ENCODE measurements around the gene NFE2L1. TPM values are rescaled to one million over a fixed set of nuclear protein-coding genes. Genes with fewer than 3 reads are reported as not detected.

The NFE2L1 gene
- polyA plus RNA-seq, 2 of the 4 experiments (the other 2 are of a cell fraction) = 108 to 283 TPM

DNA sequence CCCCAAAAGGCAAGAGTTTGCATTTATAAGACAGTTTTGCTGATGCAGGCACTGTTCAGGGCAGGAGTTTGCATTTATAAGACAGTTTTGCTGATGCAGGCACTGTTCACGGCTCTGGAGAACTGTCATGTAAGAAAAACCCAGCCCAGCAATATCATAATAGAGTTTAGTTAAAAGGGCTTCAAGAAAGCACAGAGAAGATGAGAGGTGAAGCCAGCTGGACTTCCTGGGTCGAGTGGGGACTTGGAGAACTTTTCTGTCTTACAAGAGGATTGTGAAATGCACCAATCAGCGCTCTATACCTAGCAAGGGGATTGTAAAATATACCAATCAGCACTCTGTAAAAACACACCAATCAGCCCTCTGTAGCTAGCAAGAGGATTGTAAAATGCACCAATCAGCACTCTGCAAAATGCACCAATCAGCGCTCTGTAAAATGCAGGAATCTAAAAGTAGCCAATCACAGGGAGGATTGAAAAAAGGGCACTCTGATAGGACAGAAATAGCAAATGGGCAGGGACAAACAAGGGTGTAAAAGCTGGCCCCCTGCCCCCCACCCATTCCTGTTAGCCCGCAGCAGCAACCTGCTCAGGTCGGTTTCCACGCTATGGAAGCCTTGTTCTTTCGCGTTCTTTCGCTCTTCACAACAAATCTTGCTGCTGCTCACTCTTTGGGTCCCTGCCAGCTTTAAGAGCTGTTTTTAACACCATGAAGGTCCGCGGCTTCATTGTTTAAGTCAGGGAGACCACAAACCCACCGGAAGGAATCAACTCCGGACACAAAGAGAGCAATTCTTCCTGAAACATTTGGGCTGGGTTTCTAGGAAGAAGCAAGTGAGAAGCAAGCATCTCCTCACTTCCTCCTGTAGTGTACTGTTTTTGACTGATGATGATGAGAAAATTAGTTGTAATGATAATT is 54.9 kb downstream of the NFE2L1 start:
- ATAC-seq (no peak), FAIRE-seq (no peak), DNase-seq (ENCODE audit: low read depth in 1 of 2, low spot score in 1 of 2) (peak in 1 of 2 experiments; percentile 63)
- ChIA-PET CTCF (interaction anchor here (0.6 to 10.3 kb wide), 9 partner anchors 8 to 1040 kb away, joined by 3 to 79 read pairs (median 5); no protein-coding TSS in a partner anchor), POLR2A (interaction anchor here (0.6 kb wide), 1 partner anchor 449 kb away, joined by 4 read pairs; no protein-coding TSS in a partner anchor)
- Histone ChIP-seq H3K4me3 (no peak overlapping the region), H3K4me2 (no peak overlapping the region), H3K9me3 (no peaks in the 10 kb centered on the region), H3K27ac (no peak overlapping the region), H3K4me1 (peaks cover 14% of the 10 kb centered on the region)
- WGBS (ENCODE audit: missing lambda C conversion rate) = 90% methylated on average over 14 of the region's 14 CpGs
- TF ChIP-seq CBX2 (IDR thresholded peaks at IDR 0.05; ENCODE audit: borderline replicate concordance, low read depth) (no peak), MAFK (IDR thresholded peaks at IDR 0.05; ENCODE audit: partially characterized antibody) (peak; percentile 87)

- WGBS (ENCODE audit: missing lambda C conversion rate) = 80% methylated on average over 7 of the region's 7 CpGs
- no peak for FAIRE-seq
- H3K4me2 ChIP-seq = no peak overlapping the region
- no peak overlapping the region for H3K4me3 ChIP-seq
- DNase-seq (ENCODE audit: low read depth in 1 of 2, low spot score in 1 of 2) = no peak
- TF ChIP-seq MAFK (IDR thresholded peaks at IDR 0.05; ENCODE audit: partially characterized antibody) (no peak), RCOR1 (IDR thresholded peaks at IDR 0.05; ENCODE audit: low read depth, low read length) (no peak), HDAC2 (IDR thresholded peaks at IDR 0.05) (no peak), HES2 (IDR thresholded peaks at IDR 0.05) (no peak), TP53 (CRISPR knock-in tag; IDR thresholded peaks at IDR 0.05) (no peak), HOXB13 (CRISPR knock-in tag; IDR thresholded peaks at IDR 0.05; ENCODE audit: low read depth) (no peak), KDM5A (IDR thresholded peaks at IDR 0.05) (no peak), ZNF302 (CRISPR knock-in tag; IDR thresholded peaks at IDR 0.05) (no peak), ATOH8 (CRISPR knock-in tag; IDR thresholded peaks at IDR 0.05; ENCODE audit: low read depth) (no peak), KDM1A (IDR thresholded peaks at IDR 0.05; ENCODE audit: low read depth) (no peak), CBX2 (IDR thresholded peaks at IDR 0.05; ENCODE audit: borderline replicate concordance, low read depth) (no peak), GATA3 (IDR thresholded peaks at IDR 0.05; ENCODE audit: borderline replicate concordance) (no peak)
- no peak for ATAC-seq
- peaks cover 18% of the 10 kb centered on the region for H3K4me1 ChIP-seq
- ChIA-PET POLR2A (interaction anchor here (0.6 kb wide), 1 partner anchor 20 kb away, joined by 3 read pairs; no protein-coding TSS in a partner anchor), CTCF (interaction anchor here (0.8 to 10.3 kb wide), 7 partner anchors 9 to 77 kb away, joined by 3 to 79 read pairs (median 3); no protein-coding TSS in a partner anchor)
- H3K27ac ChIP-seq = no peak overlapping the region
- no peaks in the 10 kb centered on the region for H3K9me3 ChIP-seq
Measured at GRCh38 chr17:48104440-48104839, 56.3 kb downstream of the NFE2L1 start.

GRCh38 chr17:48106802-48107136 is 58.6 kb downstream of the NFE2L1 start:
- H3K4me2 ChIP-seq = peak overlapping the region; percentile 69
- CTCF ChIA-PET = interaction anchor here (0.6 to 7.1 kb wide), 11 partner anchors 10 to 129 kb away, joined by 3 to 54 read pairs (median 3); no protein-coding TSS in a partner anchor
- TF ChIP-seq GATA3 (IDR thresholded peaks at IDR 0.05; ENCODE audit: borderline replicate concordance) = no peak
- 0 out of 2 replicates have a peak, but pooled peaks have one; percentile 70 for TF ChIP-seq KDM1A (IDR thresholded peaks at IDR 0.05; ENCODE audit: low read depth)
- no peak for TF ChIP-seq HEYL (CRISPR knock-in tag; IDR thresholded peaks at IDR 0.05)
- H3K27ac ChIP-seq = peak overlapping the region; percentile 91 to 92
- no peaks in the 10 kb centered on the region for H3K9me3 ChIP-seq
- no peak for FAIRE-seq
- peaks cover 11% of the 10 kb centered on the region for H3K4me1 ChIP-seq
- 48% methylated on average over 13 of the region's 13 CpGs for WGBS (ENCODE audit: missing lambda C conversion rate)
- DNase-seq (ENCODE audit: low read depth in 1 of 2, low spot score in 1 of 2) = no peak
- POLR2A ChIA-PET = interaction anchor here (2.3 to 2.9 kb wide), 2 partner anchors 9 to 59 kb away, joined by 9 to 18 read pairs; partner anchors contain the start of gene NFE2L1
- ATAC-seq = peak in 1 of 2 experiments; percentile 1; a peak in 1 of 6 replicates
- peak overlapping the region; percentile 76 for H3K4me3 ChIP-seq

DNA sequence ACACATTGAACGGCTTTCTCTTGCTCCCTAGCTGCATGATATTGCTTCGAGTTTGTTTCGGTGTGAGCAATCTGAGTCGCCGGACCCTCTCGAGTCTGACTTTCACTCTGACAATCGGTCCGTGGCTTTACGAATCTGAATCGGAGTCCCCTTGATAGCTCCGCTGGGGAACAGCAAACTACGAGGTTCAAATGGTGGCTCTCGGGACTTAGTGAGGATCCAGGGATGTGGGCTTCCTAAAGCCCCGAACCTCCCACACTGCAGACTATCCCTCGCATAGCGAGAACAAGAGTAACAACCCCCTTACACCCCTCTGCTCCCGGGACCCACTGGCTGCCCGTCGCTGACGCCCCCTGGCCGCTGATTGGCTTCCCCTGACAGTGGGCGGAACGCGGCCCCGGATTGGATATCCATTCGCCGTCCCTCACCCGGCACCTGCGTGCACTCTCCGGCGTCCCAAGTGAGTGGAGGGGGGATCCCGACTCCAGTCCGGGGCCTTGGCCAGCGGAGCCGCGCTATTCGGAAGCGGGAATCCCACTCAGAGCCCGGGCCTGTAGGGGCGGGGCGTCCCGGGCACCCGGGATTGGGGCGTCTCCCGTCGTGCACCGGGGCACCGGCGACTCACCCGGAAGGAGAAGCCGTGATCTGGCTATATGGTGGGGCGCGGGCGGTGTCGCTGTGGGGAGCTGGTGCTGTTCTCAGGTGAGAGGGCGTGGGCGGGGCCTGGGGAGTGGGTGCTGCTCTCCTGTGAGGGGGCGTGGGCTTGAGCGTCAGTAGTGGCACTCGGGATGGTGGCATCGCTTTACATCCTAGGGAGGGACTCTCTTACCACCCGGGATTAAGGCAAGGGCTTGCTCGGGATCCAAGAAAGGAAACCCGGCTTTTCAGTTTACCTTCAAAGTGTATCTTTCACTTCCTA is 59.2 kb downstream of the NFE2L1 start, which contains the start of gene SNX11:
Gene SNX11, plus strand, starts transcription at position 630 of the 919 bp plus-strand sequence. CDS start 4,278 bp downstream, outside the sequence.
- Histone ChIP-seq H3K27ac (peak within 1 kb of the TSS; percentile 91 to 92), H3K4me3 (peak within 1 kb of the TSS; percentile 76), H3K9me3 (no peaks in the 10 kb centered on the region), H3K4me2 (peak within 1 kb of the TSS; percentile 76), H3K4me1 (peaks cover 9% of the 10 kb centered on the region)
- DNase-seq (ENCODE audit: low read depth in 1 of 2, low spot score in 1 of 2) (peak; percentile 90 to 93), ATAC-seq (peak; percentile 97 to 99), FAIRE-seq (no peak)
- ChIA-PET CTCF (interaction anchor here (0.5 to 7.1 kb wide), 17 partner anchors 11 to 1326 kb away, joined by 3 to 54 read pairs (median 3); no protein-coding TSS in a partner anchor), POLR2A (interaction anchor here (0.5 to 2.9 kb wide), 8 partner anchors 9 to 497 kb away, joined by 3 to 18 read pairs (median 4); partner anchors contain the start of genes HOXB6 and NFE2L1)
- under 1% methylated on average over 51 of the region's 64 CpGs for WGBS (ENCODE audit: missing lambda C conversion rate)
- no peak for TF ChIP-seq ATOH8 (CRISPR knock-in tag; IDR thresholded peaks at IDR 0.05; ENCODE audit: low read depth)
- no peak for TF ChIP-seq HES2 (IDR thresholded peaks at IDR 0.05)
- TF ChIP-seq FOXS1 (CRISPR knock-in tag; IDR thresholded peaks at IDR 0.05) = no peak
- TF ChIP-seq CHD2 (IDR thresholded peaks at IDR 0.05; ENCODE audit: low read length, partially characterized antibody) = peak; percentile 6
- TF ChIP-seq KDM5A (IDR thresholded peaks at IDR 0.05) = no peak
- no peak for TF ChIP-seq NFE2L2 (conservative IDR thresholded peaks at IDR 0.05; ENCODE audit: low read length)
- no peak for TF ChIP-seq FOSB (CRISPR knock-in tag; IDR thresholded peaks at IDR 0.05)
- peak; percentile 62; the same call in 2 of the 3 replicates for TF ChIP-seq BCL3 (IDR thresholded peaks at IDR 0.05)
- peak; percentile 41; the same call in 1 of the 2 replicates for TF ChIP-seq MAZ (IDR thresholded peaks at IDR 0.05; ENCODE audit: borderline replicate concordance, low read depth, low read length)
- no peak for TF ChIP-seq ZFP36 (IDR thresholded peaks at IDR 0.05; ENCODE audit: borderline replicate concordance, partially characterized antibody)
- TF ChIP-seq JUN (IDR thresholded peaks at IDR 0.05) = peak; percentile 34 to 73; a peak in 1 of 5 replicates

All from A549 (cell line).